Uterus (tissue), 4 donors: ENCODE results near the gene SLC35F3. TPM values are rescaled to one million over a fixed set of nuclear protein-coding genes. Genes with fewer than 3 reads are reported as not detected.
"Not testable (repeated sequence)": the region's sequence is repeated elsewhere in the genome, so short reads cannot be mapped to it uniquely, and the experiment has no call there.

Experiments used
- DNase-seq, 2 donors: peaks; one replicate each; pipeline ENCODE4 v3.0.0-alpha.2; 2019 to 2020
- H3K27ac ChIP-seq, 2 donors: fragments of 200-600 bp; sonication (generic); 1 replicate in 1 of 2; 2 replicates in 1 of 2; pipeline ENCODE4 v1.5.1; 2016 to 2018
- H3K27me3 ChIP-seq, 2 donors: fragments of 200-600 bp; sonication (generic); one replicate each; pipeline ENCODE4 v1.5.1; 2018 to 2019; ENCODE audit warnings: control low read depth in 1 of 2
- H3K36me3 ChIP-seq, 2 donors: fragments of 200-600 bp; sonication (generic); one replicate each; pipeline ENCODE4 v1.5.1; 2019; ENCODE audit warnings: control low read depth in 1 of 2
- H3K4me1 ChIP-seq, 2 donors: fragments of 200-600 bp; sonication (generic); one replicate each; pipeline ENCODE4 v1.5.1; 2018 to 2019; ENCODE audit warnings: control low read depth in 1 of 2
- H3K4me3 ChIP-seq, 2 donors: fragments of 200-600 bp; sonication (generic); 1 replicate in 1 of 2; 2 replicates in 1 of 2; pipeline ENCODE4 v1.5.1; 2018 to 2019; ENCODE audit warnings: mild to moderate bottlenecking in 1 of 2
- H3K9me3 ChIP-seq, 2 donors: fragments of 200-600 bp; sonication (generic); one replicate each; pipeline ENCODE4 v1.5.1; 2019; ENCODE audit warnings: control low read depth in 1 of 2
- POLR2A ChIP-seq, 2 donors: fragments of 450-650 bp; IDR thresholded peaks; one replicate each; pipeline ENCODE4 v1.6.1; 2016; ENCODE audit warnings: antibody characterized with exemption in 2 of 2, mild to moderate bottlenecking in 1 of 2, moderate library complexity in 1 of 2
- intact Hi-C: fragments of 100-400 bp; cut with DNase I; formaldehyde crosslinking; loops from one replicate; pipeline ENCODE4 v1.15.1; 2023; ENCODE audit warnings: low total_unique reads
- total RNA-seq, 4 donors: library from RNA; depleted of rRNA in 3 of 4; stranded (reverse); fragments of >200 nt in 3 of 4; gene quantifications; one replicate each; pipeline versions ENCODE4 v1.1.0 to v1.2.4, GENCODE V29; 2014 to 2023
- TF ChIP-seq, protein P1 (sequence below), 4 experiments: fragments of 200-600 bp in 2 of 4; fragments of 450-650 bp in 2 of 4; sonication (generic) in 2 of 4; IDR thresholded peaks; one replicate each; pipeline ENCODE4 v1.5.1; 2016 to 2019; ENCODE audit warnings: antibody characterized with exemption in 4 of 4, mild to moderate bottlenecking in 2 of 4, moderate library complexity in 1 of 4
- donor health status: DM: yes; HTN: yes; CAD: no.

SLC35F3 gene
- total RNA-seq, 4 donors from 2014 or later, result 0.24 to 0.62 (median 0.26) TPM; not detected in 1

GRCh38 chr1:234175363-234175762, 270.9 kb downstream of the SLC35F3 start:
- H3K27ac ChIP-seq, result no peak overlapping the region
- no peak overlapping the region for H3K4me3 ChIP-seq
- no peaks in the 10 kb centered on the region for H3K27me3 ChIP-seq
- H3K36me3 ChIP-seq, result no peaks in the 10 kb centered on the region
- intact Hi-C loops, result no loop called here
- H3K4me1 ChIP-seq, result no peaks in the 10 kb centered on the region
- no peak for DNase-seq
- no peak for TF ChIP-seq POLR2A (IDR thresholded peaks at IDR 0.05)
- TF ChIP-seq, protein P1, sequence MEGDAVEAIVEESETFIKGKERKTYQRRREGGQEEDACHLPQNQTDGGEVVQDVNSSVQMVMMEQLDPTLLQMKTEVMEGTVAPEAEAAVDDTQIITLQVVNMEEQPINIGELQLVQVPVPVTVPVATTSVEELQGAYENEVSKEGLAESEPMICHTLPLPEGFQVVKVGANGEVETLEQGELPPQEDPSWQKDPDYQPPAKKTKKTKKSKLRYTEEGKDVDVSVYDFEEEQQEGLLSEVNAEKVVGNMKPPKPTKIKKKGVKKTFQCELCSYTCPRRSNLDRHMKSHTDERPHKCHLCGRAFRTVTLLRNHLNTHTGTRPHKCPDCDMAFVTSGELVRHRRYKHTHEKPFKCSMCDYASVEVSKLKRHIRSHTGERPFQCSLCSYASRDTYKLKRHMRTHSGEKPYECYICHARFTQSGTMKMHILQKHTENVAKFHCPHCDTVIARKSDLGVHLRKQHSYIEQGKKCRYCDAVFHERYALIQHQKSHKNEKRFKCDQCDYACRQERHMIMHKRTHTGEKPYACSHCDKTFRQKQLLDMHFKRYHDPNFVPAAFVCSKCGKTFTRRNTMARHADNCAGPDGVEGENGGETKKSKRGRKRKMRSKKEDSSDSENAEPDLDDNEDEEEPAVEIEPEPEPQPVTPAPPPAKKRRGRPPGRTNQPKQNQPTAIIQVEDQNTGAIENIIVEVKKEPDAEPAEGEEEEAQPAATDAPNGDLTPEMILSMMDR (IDR thresholded peaks at IDR 0.05), result no peak
- H3K9me3 ChIP-seq, result no peaks in the 10 kb centered on the region

- intact Hi-C loops, result no loop called here
- DNase-seq, result no peak
- H3K4me1 ChIP-seq, result no peaks in the 10 kb centered on the region
- no peaks in the 10 kb centered on the region for H3K9me3 ChIP-seq
- H3K36me3 ChIP-seq, result no peaks in the 10 kb centered on the region
- no peak overlapping the region for H3K4me3 ChIP-seq
- no peaks in the 10 kb centered on the region for H3K27me3 ChIP-seq
- TF ChIP-seq POLR2A (IDR thresholded peaks at IDR 0.05), result no peak
- TF ChIP-seq, protein P1 (IDR thresholded peaks at IDR 0.05), result no peak
- H3K27ac ChIP-seq, result no peak overlapping the region
These were observed 271.5 kb downstream of the SLC35F3 start for GRCh38 chr1:234176000-234176399.

- intact Hi-C loops, DNase-seq, H3K9me3 ChIP-seq, H3K27me3 ChIP-seq, H3K27ac ChIP-seq, H3K36me3 ChIP-seq, H3K4me1 ChIP-seq, H3K4me3 ChIP-seq: not testable (repeated sequence)
These were observed 272.4 kb downstream of the SLC35F3 start for GRCh38 chr1:234176847-234177246.

DNA sequence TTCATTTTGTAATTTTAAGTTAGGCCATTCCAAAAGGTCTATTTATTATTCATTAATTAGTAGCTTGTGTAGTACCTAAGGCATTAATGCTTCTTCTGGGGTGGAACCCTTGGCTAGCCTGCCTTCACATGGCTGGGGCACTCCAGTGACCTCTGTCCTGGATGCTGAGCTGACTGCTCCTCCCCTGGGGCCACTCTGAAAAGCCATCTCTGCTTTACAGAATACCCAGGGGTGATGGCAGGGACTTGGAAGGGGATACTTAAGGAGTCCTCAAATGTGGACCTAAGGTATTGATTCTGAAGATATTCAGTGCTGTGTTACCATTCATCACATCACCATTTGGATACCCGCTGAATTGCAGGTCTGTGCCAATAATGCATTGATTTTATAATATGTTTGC, 281.0 kb downstream of the SLC35F3 start:
- no peak overlapping the region for H3K4me3 ChIP-seq
- TF ChIP-seq, protein P1 (IDR thresholded peaks at IDR 0.05), result no peak
- no peak for TF ChIP-seq POLR2A (IDR thresholded peaks at IDR 0.05)
- H3K36me3 ChIP-seq, result no peaks in the 10 kb centered on the region
- no peaks in the 10 kb centered on the region for H3K9me3 ChIP-seq
- H3K27ac ChIP-seq, result no peak overlapping the region
- intact Hi-C loops, result no loop called here
- DNase-seq, result no peak
- no peaks in the 10 kb centered on the region for H3K4me1 ChIP-seq
- H3K27me3 ChIP-seq, result no peaks in the 10 kb centered on the region

- intact Hi-C loops, result no loop called here
- Histone ChIP-seq H3K36me3 (no peaks in the 10 kb centered on the region), H3K27ac (no peak overlapping the region), H3K4me1 (no peaks in the 10 kb centered on the region), H3K4me3 (no peak overlapping the region), H3K27me3 (no peaks in the 10 kb centered on the region), H3K9me3 (no peaks in the 10 kb centered on the region)
- TF ChIP-seq, protein P1 (IDR thresholded peaks at IDR 0.05), result no peak
- no peak for TF ChIP-seq POLR2A (IDR thresholded peaks at IDR 0.05)
- no peak for DNase-seq
These were observed 281.7 kb downstream of the SLC35F3 start for GRCh38 chr1:234186037-234186688.

DNA sequence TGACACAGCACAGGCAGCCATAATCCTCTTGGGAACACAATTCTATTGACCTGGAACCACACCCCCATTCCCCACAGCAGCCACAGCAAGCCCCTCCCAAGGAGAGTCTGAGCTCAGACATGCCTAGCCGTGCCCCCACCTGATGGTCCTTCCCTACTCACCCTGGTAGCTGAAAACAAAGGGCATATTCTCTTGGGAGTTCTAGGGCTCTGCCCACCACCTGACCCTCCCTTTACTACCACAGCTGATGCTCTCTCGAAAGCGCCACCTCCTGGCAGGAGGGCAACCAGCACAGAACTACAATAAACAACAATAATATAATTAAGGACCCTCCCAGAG, 283.9 kb downstream of the SLC35F3 start:
- TF ChIP-seq, protein P1 (IDR thresholded peaks at IDR 0.05), result no peak
- no peak for TF ChIP-seq POLR2A (IDR thresholded peaks at IDR 0.05)
- Histone ChIP-seq H3K9me3 (no peaks in the 10 kb centered on the region), H3K27ac (no peak overlapping the region), H3K4me1 (no peaks in the 10 kb centered on the region), H3K36me3 (no peaks in the 10 kb centered on the region), H3K27me3 (no peaks in the 10 kb centered on the region), H3K4me3 (no peak overlapping the region)
- intact Hi-C loops, result no loop called here
- no peak for DNase-seq
